GM21526 (cell line): Measurements from ENCODE around the gene RTL5.

Experiments used
- ATAC-seq: cut with Tn5 transposase; IDR thresholded peaks from one replicate; pipeline ENCODE4 v1.9.1; 2021; ENCODE audit warnings: moderate library complexity; ENCODE audit not compliant: unreplicated experiment, low FRiP score

RTL5 gene

GRCh38 chrX:72080800-72081199 is 50.9 kb downstream of the RTL5 start:
- ATAC-seq = no peak

GRCh38 chrX:72080150-72080549 is 51.6 kb downstream of the RTL5 start:
- ATAC-seq = no peak

- ATAC-seq = no peak
Observed at GRCh38 chrX:72079607-72080006, 52.1 kb downstream of the RTL5 start.

GRCh38 chrX:72078411-72078810 is 53.3 kb downstream of the RTL5 start:
- ATAC-seq = no peak
